H1 (cell line): ENCODE data around the gene PKP1. TPM values are rescaled to one million over a fixed set of nuclear protein-coding genes. Genes with fewer than 3 reads are reported as not detected.

Experiments
- CHD7 ChIP-seq: fragments of 300-600 bp; sonication (generic); IDR thresholded peaks from 2 replicates; pipeline ENCODE4 v1.7.1; 2012; ENCODE audit warnings: low read length, moderate library complexity, mild to moderate bottlenecking, inconsistent platforms; ENCODE audit not compliant: insufficient replicate concordance
- FOSL1 ChIP-seq: IDR thresholded peaks from 2 replicates; pipeline ENCODE4 v1.6.1; 2011; ENCODE audit warnings: mild to moderate bottlenecking, low read depth, low read length, moderate library complexity; ENCODE audit not compliant: insufficient read depth
- KDM5A ChIP-seq: fragments of 200-600 bp; IDR thresholded peaks from 2 replicates; pipeline ENCODE4 v1.7.1; 2012; ENCODE audit warnings: mild to moderate bottlenecking, low read length, inconsistent platforms, mixed read lengths
- POLR2AphosphoS5 ChIP-seq: IDR thresholded peaks from 2 replicates; pipeline ENCODE4 v1.6.1; 2011; ENCODE audit warnings: low read depth, low read length
- POU5F1 ChIP-seq: IDR thresholded peaks from 2 replicates; pipeline ENCODE4 v1.6.1; 2011; ENCODE audit warnings: low read depth, mild to moderate bottlenecking, low read length, moderate library complexity
- SIN3A ChIP-seq, 2 experiments: IDR thresholded peaks in 1 of 2; conservative IDR thresholded peaks in 1 of 2; 2 replicates each; pipeline ENCODE4 v1.6.1; 2011 to 2012; ENCODE audit warnings: low read length in 2 of 2, improper control_type of control experiment in 1 of 2, low read depth in 1 of 2, mild to moderate bottlenecking in 1 of 2
- TAF7 ChIP-seq: optimal IDR thresholded peaks from 2 replicates; pipeline ENCODE3; 2011; ENCODE audit warnings: low read depth, mild to moderate bottlenecking, inconsistent platforms, low read length, moderate library complexity, borderline replicate concordance
- YY1 ChIP-seq: IDR thresholded peaks from 2 replicates; pipeline ENCODE4 v1.6.1; 2011; ENCODE audit warnings: low read depth, mild to moderate bottlenecking, low read length
- polyA plus RNA-seq, 7 experiments: library from polyadenylated mRNA; depleted of rRNA in 3 of 7; stranded (reverse) in 5 of 7; unstranded in 2 of 7; fragments of >200 nt in 5 of 7; fragments of 200-250 nt in 2 of 7; gene quantifications; 1 replicate in 5 of 7; 2 replicates in 1 of 7; 4 replicates in 1 of 7; pipeline versions ENCODE4 v1.2.1 to v1.2.3, GENCODE V29; 2011 to 2013; ENCODE audit warnings: missing spikeins in 2 of 7, mixed read lengths in 2 of 7
- total RNA-seq: library from RNA; stranded (reverse); fragmentation: NEBNext Ultra II Directional; extraction: Animal tissue kit (Norgen Biotek cat#: 25700); gene quantifications from 2 replicates; pipeline ENCODE4 v1.2.1, GENCODE V29; 2021

PKP1 gene
- total and polyA plus RNA-seq, 2 of the 8 experiments (the other 6 are each of a cell fraction or from before 2014, with no cell fraction given): 0.21 to 0.95 TPM

- no peak for TF ChIP-seq SIN3A (conservative IDR thresholded peaks at IDR 0.05 in 1 of 2, IDR thresholded peaks at IDR 0.05 in 1 of 2; ENCODE audit: low read depth in 1 of 2, low read length in 2 of 2)
- TF ChIP-seq TAF7: no peak
- TF ChIP-seq KDM5A: no peak
- no peak for TF ChIP-seq POU5F1
- TF ChIP-seq CHD7: no peak
- no peak for TF ChIP-seq FOSL1
- no peak for TF ChIP-seq POLR2AphosphoS5
- TF ChIP-seq YY1: no peak
These were observed 8.0 kb upstream of the PKP1 start (continued) for GRCh38 chr1:201275253-201275666.
